ENCODE data around the gene TMEM63B.

The TMEM63B gene

DNA sequence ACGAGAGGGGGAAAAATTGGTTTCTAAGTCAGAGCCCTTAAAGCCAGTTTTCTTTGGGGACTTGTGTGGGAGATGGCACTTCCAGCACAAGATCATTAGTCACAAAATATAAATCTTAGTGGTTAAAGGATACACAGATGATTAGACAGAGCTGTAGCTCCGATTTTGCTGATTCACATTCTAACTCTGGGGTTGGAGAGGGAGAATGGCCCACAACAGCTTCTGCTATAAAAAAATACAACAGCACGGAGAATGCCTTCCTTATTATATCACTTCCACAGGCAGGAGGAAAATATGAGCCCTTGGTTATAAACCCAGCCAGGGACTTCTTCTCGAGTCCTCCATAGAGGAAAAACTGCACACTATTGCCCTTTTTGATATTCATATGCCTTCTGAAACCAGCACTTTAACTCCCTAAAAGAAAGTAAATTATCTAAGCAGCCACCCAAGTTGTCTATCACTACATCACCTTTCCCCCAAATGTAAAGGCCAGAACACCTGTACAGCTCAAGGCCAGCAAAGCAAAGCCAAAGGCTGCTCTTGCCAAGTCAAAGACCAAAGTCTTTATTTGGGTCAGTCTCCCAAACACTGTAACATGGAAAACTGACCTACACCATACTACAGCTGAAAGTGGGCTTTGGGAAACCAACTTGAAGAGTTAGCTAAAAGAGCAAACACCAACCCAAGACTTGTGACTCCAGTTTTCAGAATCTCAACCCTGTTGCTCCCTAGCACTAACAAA lies 10.5 kb upstream of the TMEM63B start:
- peak overlapping the region; percentile 6 for H3K4me3 ChIP-seq (ENCODE audit: control insufficient read depth, low read depth, low read length)
- TF ChIP-seq, protein P1, sequence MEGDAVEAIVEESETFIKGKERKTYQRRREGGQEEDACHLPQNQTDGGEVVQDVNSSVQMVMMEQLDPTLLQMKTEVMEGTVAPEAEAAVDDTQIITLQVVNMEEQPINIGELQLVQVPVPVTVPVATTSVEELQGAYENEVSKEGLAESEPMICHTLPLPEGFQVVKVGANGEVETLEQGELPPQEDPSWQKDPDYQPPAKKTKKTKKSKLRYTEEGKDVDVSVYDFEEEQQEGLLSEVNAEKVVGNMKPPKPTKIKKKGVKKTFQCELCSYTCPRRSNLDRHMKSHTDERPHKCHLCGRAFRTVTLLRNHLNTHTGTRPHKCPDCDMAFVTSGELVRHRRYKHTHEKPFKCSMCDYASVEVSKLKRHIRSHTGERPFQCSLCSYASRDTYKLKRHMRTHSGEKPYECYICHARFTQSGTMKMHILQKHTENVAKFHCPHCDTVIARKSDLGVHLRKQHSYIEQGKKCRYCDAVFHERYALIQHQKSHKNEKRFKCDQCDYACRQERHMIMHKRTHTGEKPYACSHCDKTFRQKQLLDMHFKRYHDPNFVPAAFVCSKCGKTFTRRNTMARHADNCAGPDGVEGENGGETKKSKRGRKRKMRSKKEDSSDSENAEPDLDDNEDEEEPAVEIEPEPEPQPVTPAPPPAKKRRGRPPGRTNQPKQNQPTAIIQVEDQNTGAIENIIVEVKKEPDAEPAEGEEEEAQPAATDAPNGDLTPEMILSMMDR (conservative IDR thresholded peaks at IDR 0.05; ENCODE audit: control insufficient read depth, insufficient read depth, low read depth, low read length) = no peak
- peak; percentile 88 for DNase-seq (ENCODE audit: low read depth)

DNA sequence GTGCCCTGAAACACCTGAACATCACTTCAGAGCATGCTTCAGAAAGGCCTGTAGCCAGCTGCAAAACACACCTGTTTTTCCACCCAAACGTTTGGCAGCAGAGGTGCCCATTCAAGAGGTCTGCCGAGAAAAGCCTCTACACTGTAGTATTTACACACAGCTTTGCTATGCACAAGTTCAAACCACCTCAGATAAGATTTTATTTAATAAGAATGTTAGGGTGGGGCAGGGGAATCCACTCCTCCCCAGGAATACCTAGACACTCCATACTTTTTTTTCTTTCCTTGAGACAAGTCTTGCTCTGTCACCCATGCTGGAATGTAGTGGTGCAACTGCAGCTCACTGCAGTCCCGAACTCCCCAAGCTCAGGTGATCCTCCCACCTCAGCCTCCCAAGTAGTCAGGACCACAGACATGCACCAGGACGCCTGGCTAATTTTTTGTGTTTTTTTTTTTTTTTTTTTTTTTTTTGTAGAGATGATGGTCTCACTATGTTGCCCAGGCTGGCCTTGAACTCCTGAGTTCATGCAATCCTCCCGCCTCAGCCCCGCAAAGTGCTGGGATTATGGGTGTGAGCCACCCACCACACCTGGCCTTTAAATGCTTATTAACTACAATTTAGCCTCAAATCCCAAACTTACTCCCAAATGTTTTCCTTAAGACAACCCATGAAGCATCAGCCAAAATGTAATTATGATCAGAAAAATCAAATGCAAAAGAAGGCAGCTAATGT lies 9.8 kb upstream of the TMEM63B start:
- TF ChIP-seq, protein P1 (conservative IDR thresholded peaks at IDR 0.05; ENCODE audit: control insufficient read depth, insufficient read depth, low read depth, low read length) = no peak
- DNase-seq (ENCODE audit: low read depth) = no peak
- no peak overlapping the region for H3K4me3 ChIP-seq (ENCODE audit: control insufficient read depth, low read depth, low read length)

DNA sequence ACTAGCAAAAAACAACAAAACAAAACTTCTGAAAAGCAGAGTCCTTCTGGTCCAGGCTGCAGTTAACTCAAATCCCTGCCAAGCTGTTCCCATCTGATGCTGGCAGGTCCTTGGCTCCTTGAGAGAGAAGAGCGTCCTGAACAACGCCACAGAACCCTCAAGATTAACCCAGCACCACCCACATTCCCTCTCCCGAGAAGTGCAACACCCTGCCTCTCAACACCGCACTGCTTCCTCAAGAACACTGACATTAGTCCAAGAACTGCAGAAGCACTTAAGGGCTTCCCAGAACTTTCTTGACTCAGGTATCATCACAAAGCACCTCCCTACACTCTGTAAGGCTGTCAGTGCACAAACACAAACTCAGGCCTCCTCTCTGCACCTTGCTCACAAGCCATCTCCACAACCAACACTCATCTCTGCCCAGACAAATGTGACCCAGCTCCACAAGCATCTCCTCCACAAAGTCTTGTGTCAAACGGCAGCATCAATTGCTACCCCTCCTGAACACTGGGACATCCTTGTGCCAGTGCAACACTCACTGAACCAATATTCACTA lies 7.6 kb upstream of the TMEM63B start:
- TF ChIP-seq, protein P1 (conservative IDR thresholded peaks at IDR 0.05; ENCODE audit: control insufficient read depth, insufficient read depth, low read depth, low read length) = no peak
- DNase-seq (ENCODE audit: low read depth) = peak; percentile 18
- no peak overlapping the region for H3K4me3 ChIP-seq (ENCODE audit: control insufficient read depth, low read depth, low read length)

DNA sequence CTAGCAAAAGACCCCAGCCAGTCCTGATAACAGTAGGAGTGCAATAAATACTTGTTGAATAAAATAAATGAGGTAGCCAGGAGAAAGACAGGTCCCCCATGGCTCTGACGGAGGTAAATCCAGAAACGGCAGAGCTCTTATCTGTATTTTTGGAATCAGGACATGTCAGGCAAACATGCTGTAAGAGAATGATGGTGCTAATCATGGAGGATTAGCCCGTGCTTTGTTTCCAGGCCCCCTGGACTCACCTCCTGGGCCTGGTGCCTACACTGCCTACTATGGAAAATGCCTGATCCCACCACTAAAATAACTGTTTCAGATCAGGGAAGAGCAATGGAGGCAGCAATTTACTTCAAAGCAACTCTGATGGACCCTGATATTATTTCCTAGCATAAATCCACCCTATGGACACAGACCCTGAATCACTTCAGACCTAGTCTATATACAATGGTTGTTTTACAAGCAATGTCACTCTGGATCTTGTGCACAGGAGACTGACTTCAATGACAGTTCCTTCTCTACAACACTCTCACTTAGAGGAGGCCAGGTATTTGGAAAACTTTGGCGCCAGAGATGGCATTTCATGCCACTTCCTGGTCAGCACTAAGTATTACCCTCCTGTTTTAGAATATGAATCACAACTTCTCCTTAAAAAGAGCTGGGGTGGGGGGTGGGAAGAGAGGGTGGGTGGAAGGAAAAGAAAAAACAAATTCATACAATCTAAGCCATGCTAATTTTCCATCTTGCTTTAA lies 6.5 kb upstream of the TMEM63B start:
- no peak for DNase-seq (ENCODE audit: low read depth)
- H3K4me3 ChIP-seq (ENCODE audit: control insufficient read depth, low read depth, low read length) = no peak overlapping the region
- TF ChIP-seq, protein P1 (conservative IDR thresholded peaks at IDR 0.05; ENCODE audit: control insufficient read depth, insufficient read depth, low read depth, low read length) = no peak

DNA sequence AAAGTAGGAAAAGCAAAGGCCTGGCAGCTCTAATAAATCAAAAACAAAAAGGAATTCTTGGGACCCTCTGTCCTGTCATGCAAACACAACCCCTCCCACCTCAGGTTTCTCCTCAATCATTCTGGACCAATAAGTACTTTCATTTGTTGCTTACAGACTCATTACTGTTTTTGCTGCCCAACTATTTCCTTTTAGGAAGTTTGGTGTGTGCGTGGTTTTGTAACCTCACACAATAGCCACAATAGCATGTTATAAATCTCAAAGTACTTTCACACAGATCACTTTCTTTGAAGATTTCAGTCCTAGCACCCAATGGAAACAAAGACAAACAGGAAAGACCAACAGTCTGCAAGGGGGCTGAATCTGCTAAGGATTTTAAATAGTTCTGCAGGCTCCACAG lies 4.6 kb upstream of the TMEM63B start:
- TF ChIP-seq, protein P1 (conservative IDR thresholded peaks at IDR 0.05; ENCODE audit: control insufficient read depth, insufficient read depth, low read depth, low read length) = no peak
- H3K4me3 ChIP-seq (ENCODE audit: control insufficient read depth, low read depth, low read length) = no peak overlapping the region
- DNase-seq (ENCODE audit: low read depth) = peak; percentile 44

DNA sequence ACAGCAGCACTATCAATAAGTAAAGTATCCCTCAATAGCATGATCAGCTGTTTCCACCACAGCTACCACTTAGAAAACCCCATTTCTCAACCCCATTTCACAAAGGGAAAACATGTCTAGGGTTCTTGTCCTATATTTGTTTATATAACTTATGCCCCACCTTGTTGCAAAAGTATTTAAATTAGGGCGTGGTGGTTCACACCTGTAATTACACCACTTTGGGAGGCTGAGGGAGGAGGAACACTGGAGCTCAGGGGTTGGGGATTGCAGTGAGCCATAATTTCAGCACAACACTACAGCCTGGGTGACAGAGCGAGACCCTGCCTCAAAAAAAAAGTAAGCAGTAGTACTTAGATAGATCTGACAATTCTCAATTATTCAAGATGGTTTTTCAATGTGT lies 3.8 kb upstream of the TMEM63B start:
- H3K4me3 ChIP-seq (ENCODE audit: control insufficient read depth, low read depth, low read length) = no peak overlapping the region
- TF ChIP-seq, protein P1 (conservative IDR thresholded peaks at IDR 0.05; ENCODE audit: control insufficient read depth, insufficient read depth, low read depth, low read length) = no peak
- no peak for DNase-seq (ENCODE audit: low read depth)
